Measurements from ENCODE around the gene NNMT. TPM values are rescaled to one million over a fixed set of nuclear protein-coding genes. Genes with fewer than 3 reads are reported as not detected.

The NNMT gene
- total RNA-seq, 1 experiment from 2014 or later = not detected

- H3K36me3 ChIP-seq (ENCODE audit: control insufficient read depth in 1 of 2, insufficient read depth in 2 of 2, low read length in 2 of 2) = no peaks in the 10 kb centered on the region
- RAD21 ChIA-PET (ENCODE audit: low non-redundant PET in 1 of 2, low total read pairs in 2 of 2, uncharacterized antibody in 2 of 2, unreplicated experiment in 2 of 2) = no interaction called here
- no peaks in the 10 kb centered on the region for H3K27me3 ChIP-seq (ENCODE audit: insufficient read depth, low read length)
- BruUV-seq (replicated peaks) = no TSS peak
- no peak overlapping the region for H3K9ac ChIP-seq (ENCODE audit: low read length)
- peaks cover 4% of the 10 kb centered on the region; the same call in 1 of the 2 replicates for H3K9me2 ChIP-seq (ENCODE audit: insufficient read depth)
- no peaks in the 10 kb centered on the region for H3K79me2 ChIP-seq (ENCODE audit: insufficient read depth, low read length)
- TF ChIP-seq ATF3 (IDR thresholded peaks at IDR 0.05) (no peak), RAD21 (IDR thresholded peaks at IDR 0.05; ENCODE audit: low read depth) (peak; percentile 58), CEBPB (IDR thresholded peaks at IDR 0.05; ENCODE audit: low read depth) (no peak), CTCF (IDR thresholded peaks at IDR 0.05 in 2 of 3, conservative IDR thresholded peaks at IDR 0.05 in 1 of 3; ENCODE audit: borderline replicate concordance in 1 of 3, insufficient read depth in 1 of 3, low read depth in 2 of 3, low read length in 2 of 3) (peak; percentile 28 to 62 (median 45); a peak in 5 of 6 replicates), ZBTB33 (IDR thresholded peaks at IDR 0.05; ENCODE audit: extremely low read depth, insufficient replicate concordance, low read length) (no peak), POLR2AphosphoS5 (IDR thresholded peaks at IDR 0.05; ENCODE audit: low read depth, low read length) (no peak), EZH2 (IDR thresholded peaks at IDR 0.05) (no peak)
- no peaks in the 10 kb centered on the region for H3K4me1 ChIP-seq (ENCODE audit: control insufficient read depth in 1 of 2, insufficient read depth in 2 of 2, low read length in 2 of 2)
- no peak overlapping the region for H3K27ac ChIP-seq (ENCODE audit: low read depth, low read length)
- CTCF ChIA-PET = interaction anchor here (0.9 to 1.6 kb wide), 3 partner anchors 47 to 108 kb away, joined by 3 read pairs; no protein-coding TSS in a partner anchor
- no peak overlapping the region for H3K4me2 ChIP-seq (ENCODE audit: low read length)
- peak overlapping the region; percentile 50 for H2AFZ ChIP-seq (ENCODE audit: low read depth, low read length, poor library complexity, severe bottlenecking)
- H4K20me1 ChIP-seq (ENCODE audit: insufficient read depth) = no peaks in the 10 kb centered on the region; the same call in 1 of the 2 replicates
- H3K9me3 ChIP-seq (ENCODE audit: control insufficient read depth in 1 of 2, insufficient read depth in 1 of 2, low read depth in 1 of 2, low read length in 2 of 2) = no peaks in the 10 kb centered on the region
- peak; percentile 51 for DNase-seq (ENCODE audit: low read depth, low spot score)
- no peak overlapping the region for H3K4me3 ChIP-seq (replicated peaks in 1 of 2; ENCODE audit: low read depth in 1 of 2, low read length in 2 of 2)
- intact Hi-C loops (cut with micrococcal nuclease) = loop anchor here (5.0 to 10.0 kb wide), 4 partner anchors 49 to 1926 kb away; no protein-coding TSS in a partner anchor
- ATAC-seq = peak; percentile 83
- POLR2A ChIA-PET = no interaction called here
Measured at GRCh38 chr11:114348200-114349191, 52.3 kb downstream of the NNMT start.

All from HCT116 (cell line).